Osteoblast (primary cell): ENCODE results near the gene ZNF488. TPM values are rescaled to one million over a fixed set of nuclear protein-coding genes. Genes with fewer than 3 reads are reported as not detected.

Experiments used
- DNase-seq: peaks from one replicate; pipeline ENCODE4 v3.0.0; 2011; ENCODE audit warnings: low spot score, mixed read lengths; ENCODE audit not compliant: insufficient read length; ENCODE audit errors: missing footprints
- H2AFZ ChIP-seq: 2 replicates; pipeline ENCODE4 v1.6.0; 2011; ENCODE audit warnings: mild to moderate bottlenecking, low read length
- H3K27ac ChIP-seq: 2 replicates; pipeline ENCODE4 v1.5.1; 2011; ENCODE audit warnings: mild to moderate bottlenecking, low read depth, low read length, moderate library complexity
- H3K27me3 ChIP-seq: 2 replicates; pipeline ENCODE4 v1.6.0; 2012; ENCODE audit warnings: mild to moderate bottlenecking, control low read depth, inconsistent platforms, low read length, moderate library complexity; ENCODE audit not compliant: insufficient read depth
- H3K36me3 ChIP-seq: 2 replicates; pipeline ENCODE4 v1.5.1; 2011; ENCODE audit warnings: mild to moderate bottlenecking, low read length, control low read depth, moderate library complexity; ENCODE audit not compliant: insufficient read depth
- H3K4me1 ChIP-seq: 2 replicates; pipeline ENCODE4 v1.5.1; 2011; ENCODE audit warnings: mild to moderate bottlenecking, low read length, control low read depth, moderate library complexity; ENCODE audit not compliant: insufficient read depth
- H3K4me2 ChIP-seq: 2 replicates; pipeline ENCODE4 v1.6.0; 2011; ENCODE audit warnings: mild to moderate bottlenecking, low read length; ENCODE audit not compliant: insufficient read depth
- H3K4me3 ChIP-seq: fragments of 200-600 bp; sonication (generic); 3 replicates; pipeline ENCODE4 v1.5.1; 2012; ENCODE audit warnings: mild to moderate bottlenecking, low read length, inconsistent platforms; ENCODE audit not compliant: insufficient read depth
- H3K79me2 ChIP-seq: 2 replicates; pipeline ENCODE4 v1.6.0; 2012; ENCODE audit warnings: mild to moderate bottlenecking, low read length, control low read depth, inconsistent platforms; ENCODE audit not compliant: insufficient read depth
- H3K9me3 ChIP-seq: 2 replicates; pipeline ENCODE4 v1.5.1; 2011; ENCODE audit warnings: low read depth, low read length, control low read depth
- H4K20me1 ChIP-seq: 2 replicates; pipeline ENCODE4 v1.6.0; 2012; ENCODE audit warnings: mild to moderate bottlenecking, low read length, control low read depth; ENCODE audit not compliant: insufficient read depth
- CTCF ChIP-seq: IDR thresholded peaks from 2 replicates; pipeline ENCODE4 v1.5.1; 2011; ENCODE audit warnings: mild to moderate bottlenecking, low read depth, low read length, moderate library complexity; ENCODE audit errors: extremely low read depth
- total RNA-seq: library from RNA; depleted of rRNA; stranded (reverse); fragments of >200 nt; gene quantifications from 2 replicates; pipeline ENCODE4 v1.2.3, GENCODE V29; 2012

The ZNF488 gene
- total RNA-seq, 1 donor: under 0.01 TPM

GRCh38 chr10:47363781-47364180, 20.3 kb downstream of the ZNF488 start:
- Histone ChIP-seq H3K9me3 (no peaks in the 10 kb centered on the region), H3K79me2 (no peaks in the 10 kb centered on the region), H4K20me1 (no peaks in the 10 kb centered on the region), H2AFZ (no peak overlapping the region), H3K4me1 (no peaks in the 10 kb centered on the region), H3K36me3 (no peaks in the 10 kb centered on the region), H3K4me3 (no peak overlapping the region), H3K27ac (no peak overlapping the region), H3K4me2 (no peak overlapping the region), H3K27me3 (peaks cover 5% of the 10 kb centered on the region)
- TF ChIP-seq CTCF: no peak
- peak; percentile 39 for DNase-seq

- no peak overlapping the region for H3K27ac ChIP-seq
- no peaks in the 10 kb centered on the region for H3K4me1 ChIP-seq
- no peaks in the 10 kb centered on the region for H3K36me3 ChIP-seq
- peak; percentile 34 for DNase-seq
- no peak for TF ChIP-seq CTCF
- H3K27me3 ChIP-seq: peaks cover 7% of the 10 kb centered on the region
- H3K4me2 ChIP-seq: no peak overlapping the region
- no peak overlapping the region for H3K4me3 ChIP-seq
- H2AFZ ChIP-seq: no peak overlapping the region
- no peaks in the 10 kb centered on the region for H3K79me2 ChIP-seq
- H4K20me1 ChIP-seq: no peaks in the 10 kb centered on the region
- H3K9me3 ChIP-seq: no peaks in the 10 kb centered on the region
Measured at GRCh38 chr10:47362199-47362598, 21.9 kb downstream of the ZNF488 start.

DNA sequence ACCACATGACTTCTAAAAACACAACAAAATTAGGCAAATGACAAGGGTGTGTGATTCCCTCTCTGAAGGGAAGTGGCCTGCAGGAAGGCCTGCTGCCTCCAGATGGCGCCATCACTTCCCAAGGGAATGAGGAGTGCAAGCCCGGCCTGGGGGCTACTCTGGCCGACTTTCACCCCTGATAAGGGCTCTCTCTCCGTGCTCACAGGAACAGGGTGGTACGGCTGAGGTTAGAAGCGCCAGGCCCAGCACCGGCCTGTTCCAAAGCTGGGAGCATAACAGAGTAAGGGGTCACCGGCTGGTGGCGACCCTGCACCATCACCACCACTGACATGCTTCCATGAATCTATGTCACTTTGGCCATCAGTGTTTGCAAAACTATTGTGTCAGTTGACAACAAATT, 22.8 kb downstream of the ZNF488 start:
- Histone ChIP-seq H3K27me3 (peaks cover 2% of the 10 kb centered on the region), H3K79me2 (no peaks in the 10 kb centered on the region), H2AFZ (no peak overlapping the region), H4K20me1 (no peaks in the 10 kb centered on the region), H3K9me3 (no peaks in the 10 kb centered on the region), H3K36me3 (no peaks in the 10 kb centered on the region), H3K4me1 (no peaks in the 10 kb centered on the region), H3K27ac (no peak overlapping the region), H3K4me3 (no peak overlapping the region), H3K4me2 (no peak overlapping the region)
- TF ChIP-seq CTCF: peak; percentile 91
- peak; percentile 82 for DNase-seq

GRCh38 chr10:47360419-47361040, 23.6 kb downstream of the ZNF488 start:
- Histone ChIP-seq H3K27me3 (peaks cover 2% of the 10 kb centered on the region), H2AFZ (no peak overlapping the region), H3K36me3 (no peaks in the 10 kb centered on the region), H3K4me3 (no peak overlapping the region), H3K9me3 (no peaks in the 10 kb centered on the region), H4K20me1 (no peaks in the 10 kb centered on the region), H3K4me2 (no peak overlapping the region), H3K4me1 (no peaks in the 10 kb centered on the region), H3K79me2 (no peaks in the 10 kb centered on the region), H3K27ac (no peak overlapping the region)
- peak; percentile 5 for DNase-seq
- no peak for TF ChIP-seq CTCF
